Sigmoid colon (tissue), 4 donors: ENCODE measurements around the gene CCL3.

Source experiments
- CTCF ChIP-seq, 4 experiments: fragments of 450-650 bp in 3 of 4; fragments of 200-600 bp in 1 of 4; IDR thresholded peaks; one replicate each; pipeline ENCODE4 v1.5.1; 2016 to 2019; ENCODE audit warnings: antibody characterized with exemption in 4 of 4, mild to moderate bottlenecking in 3 of 4, moderate library complexity in 2 of 4
- EP300 ChIP-seq, 4 donors: sonication (generic); formaldehyde crosslinking; IDR thresholded peaks; one replicate each; pipeline ENCODE4 v1.6.1; 2017; ENCODE audit warnings: antibody characterized with exemption in 4 of 4
- POLR2A ChIP-seq, 2 donors: fragments of 450-650 bp; IDR thresholded peaks; one replicate each; pipeline ENCODE4 v1.6.1; 2016; ENCODE audit warnings: antibody characterized with exemption in 2 of 2, mild to moderate bottlenecking in 2 of 2, moderate library complexity in 2 of 2
- POLR2AphosphoS5 ChIP-seq, 4 donors: sonication (generic); formaldehyde crosslinking; IDR thresholded peaks; one replicate each; pipeline ENCODE4 v1.6.1; 2017; ENCODE audit warnings: antibody characterized with exemption in 4 of 4

GRCh38 chr17:36060816-36061215 is 29.1 kb downstream of the CCL3 start:
- no peak for TF ChIP-seq POLR2A (IDR thresholded peaks at IDR 0.05)
- TF ChIP-seq CTCF (IDR thresholded peaks at IDR 0.05) = no peak
- TF ChIP-seq EP300 (IDR thresholded peaks at IDR 0.05) = no peak
- no peak for TF ChIP-seq POLR2AphosphoS5 (IDR thresholded peaks at IDR 0.05)
